Left lung (tissue), 10 donors: ENCODE measurements around the gene TSPAN1. TPM values are rescaled to one million over a fixed set of nuclear protein-coding genes. Genes with fewer than 3 reads are reported as not detected.

Experiments used
- ATAC-seq: fragments of 200-7000 bp; cut with Tn5 transposase; one replicate; pipeline ENCODE4 v1.9.1; 2020; ENCODE audit warnings: moderate library complexity
- DNase-seq, 4 donors: peaks; one replicate each; pipeline ENCODE4 v3.0.0-alpha.2; 2013 to 2020
- H3K27ac ChIP-seq, 2 donors: fragments of 200-600 bp; sonication (generic) in 1 of 2; one replicate each; pipeline versions ENCODE4 v1.5.0 to v1.8.0; 2020 to 2021
- H3K27me3 ChIP-seq, 2 donors: fragments of 200-600 bp; sonication (generic) in 1 of 2; one replicate each; pipeline versions ENCODE4 v1.5.0 to v1.8.0; 2020 to 2021
- H3K36me3 ChIP-seq, 2 donors: fragments of 200-600 bp; sonication (generic) in 1 of 2; one replicate each; pipeline versions ENCODE4 v1.5.0 to v1.8.0; 2020 to 2021
- H3K4me1 ChIP-seq, 2 donors: fragments of 200-600 bp; one replicate each; pipeline ENCODE4 v1.8.0; 2021
- H3K4me3 ChIP-seq, 2 donors: fragments of 200-600 bp; sonication (generic) in 1 of 2; one replicate each; pipeline versions ENCODE4 v1.5.0 to v1.8.0; 2020 to 2021; ENCODE audit warnings: mild to moderate bottlenecking in 1 of 2
- H3K9me3 ChIP-seq, 2 donors: fragments of 200-600 bp; sonication (generic) in 1 of 2; one replicate each; pipeline versions ENCODE4 v1.5.0 to v1.8.0; 2020 to 2021
- CTCF ChIP-seq, 2 donors: fragments of 200-600 bp; sonication (generic) in 1 of 2; IDR thresholded peaks; one replicate each; pipeline versions ENCODE4 v1.5.0 to v1.8.0; 2021; ENCODE audit warnings: antibody characterized with exemption in 2 of 2
- intact Hi-C, 2 donors: fragments of 100-400 bp; cut with DNase I; formaldehyde crosslinking; loops; one replicate each; pipeline versions ENCODE4 v1.11.2 to v1.14.2; 2022
- polyA plus RNA-seq, 6 donors: library from polyadenylated mRNA; unstranded; fragments of 120-200 nt; gene quantifications; one replicate each; pipeline ENCODE4 v1.2.1, GENCODE V29; 2013; ENCODE audit not compliant: insufficient read length in 6 of 6
- total RNA-seq, 2 donors: library from RNA; stranded (reverse); fragmentation: NEBNext Ultra II Directional; extraction: Animal tissue kit (Norgen Biotek cat#: 25700); gene quantifications; one replicate each; pipeline ENCODE4 v1.2.1, GENCODE V29; 2021
- donor health status: DM: no; HTN: yes; CAD: no.
- donor health status: DM: no; HTN: no; CAD: no.

Gene TSPAN1
- total and polyA plus RNA-seq, 8 donors: 2.3 to 50.6 (median 11.0) TPM

GRCh38 chr1:46194641-46195193 is 19.8 kb downstream of the TSPAN1 start:
- no peaks in the 10 kb centered on the region for H3K27me3 ChIP-seq
- TF ChIP-seq CTCF (IDR thresholded peaks at IDR 0.05): no peak
- DNase-seq (no peak), ATAC-seq (no peak)
- peaks cover 0 to 62% of the 10 kb centered on the region in 2 donors for H3K36me3 ChIP-seq
- intact Hi-C loops: no loop called here
- no peak overlapping the region for H3K27ac ChIP-seq
- H3K9me3 ChIP-seq: no peaks in the 10 kb centered on the region
- H3K4me3 ChIP-seq: no peak overlapping the region
- peaks cover 10 to 22% of the 10 kb centered on the region in 2 donors for H3K4me1 ChIP-seq

- Histone ChIP-seq H3K27ac (no peak overlapping the region), H3K36me3 (peaks cover 0 to 43% of the 10 kb centered on the region in 2 donors), H3K4me1 (peaks cover 10 to 22% of the 10 kb centered on the region in 2 donors), H3K27me3 (no peaks in the 10 kb centered on the region), H3K4me3 (no peak overlapping the region), H3K9me3 (no peaks in the 10 kb centered on the region)
- no peak for TF ChIP-seq CTCF (IDR thresholded peaks at IDR 0.05)
- intact Hi-C loops: no loop called here
- DNase-seq: no peak
- no peak for ATAC-seq
Observed at GRCh38 chr1:46196609-46197008, 21.7 kb downstream of the TSPAN1 start.

- Histone ChIP-seq H3K4me1 (peaks cover 10 to 22% of the 10 kb centered on the region in 2 donors), H3K27ac (peak overlapping the region in 1 of 2 donors; percentile 53), H3K36me3 (peaks cover 0 to 34% of the 10 kb centered on the region in 2 donors), H3K4me3 (peak overlapping the region; percentile 72 to 78), H3K9me3 (no peaks in the 10 kb centered on the region), H3K27me3 (no peaks in the 10 kb centered on the region)
- ATAC-seq (no peak), DNase-seq (no peak)
- intact Hi-C loops: no loop called here
- no peak for TF ChIP-seq CTCF (IDR thresholded peaks at IDR 0.05)
Observed at GRCh38 chr1:46197560-46197963, 22.7 kb downstream of the TSPAN1 start.

GRCh38 chr1:46197964-46198811 is 23.3 kb downstream of the TSPAN1 start, which contains the start of gene POMGNT1:
Gene POMGNT1, minus strand, starts transcription at chr1:46198434. Its CDS starts 613 bp downstream, at chr1:46197821.
- H3K27me3 ChIP-seq: peaks cover 0 to 2% of the 10 kb centered on the region in 2 donors
- no peak for TF ChIP-seq CTCF (IDR thresholded peaks at IDR 0.05)
- DNase-seq: peak in 3 of 4 donors; percentile 40 to 96 (median 51)
- peaks cover 10 to 27% of the 10 kb centered on the region in 2 donors for H3K4me1 ChIP-seq
- no peaks in the 10 kb centered on the region for H3K9me3 ChIP-seq
- peak within 1 kb of the TSS; percentile 47 to 74 for H3K27ac ChIP-seq
- peak; percentile 95 for ATAC-seq
- H3K36me3 ChIP-seq: peaks cover 0 to 27% of the 10 kb centered on the region in 2 donors
- intact Hi-C loops: no loop called here
- H3K4me3 ChIP-seq: peak within 1 kb of the TSS; percentile 72 to 78

- no peak overlapping the region for H3K4me3 ChIP-seq
- intact Hi-C loops: no loop called here
Observed at GRCh38 chr1:46199233-46199749, 24.4 kb downstream of the TSPAN1 start.

More at GRCh38 chr1:46199233-46199749, 24.4 kb downstream of the TSPAN1 start:
- Histone ChIP-seq H3K27ac (no peak overlapping the region), H3K9me3 (no peaks in the 10 kb centered on the region), H3K4me1 (peaks cover 10 to 38% of the 10 kb centered on the region in 2 donors), H3K36me3 (peaks cover 0 to 16% of the 10 kb centered on the region in 2 donors), H3K27me3 (peaks cover 0 to 7% of the 10 kb centered on the region in 2 donors)
- DNase-seq (no peak), ATAC-seq (no peak)
- no peak for TF ChIP-seq CTCF (IDR thresholded peaks at IDR 0.05)
